Loucy (cell line): ENCODE measurements around the gene EHBP1L1.

Experiments used
- H2AFZ ChIP-seq: fragments of 200-600 bp; sonication (generic); 2 replicates; pipeline ENCODE4 v1.6.0; 2016; ENCODE audit warnings: antibody characterized with exemption, mild to moderate bottlenecking, low read length, moderate library complexity
- H3F3A ChIP-seq: fragments of 200-600 bp; 2 replicates; pipeline ENCODE4 v1.6.0; 2016; ENCODE audit warnings: antibody characterized with exemption, low read depth, mild to moderate bottlenecking
- H3K27me3 ChIP-seq: fragments of 200-600 bp; sonication (generic); 2 replicates; pipeline ENCODE4 v1.6.1; 2014; ENCODE audit warnings: low read length, mild to moderate bottlenecking; ENCODE audit not compliant: insufficient read depth, poor library complexity, severe bottlenecking
- H3K36me3 ChIP-seq: fragments of 200-600 bp; sonication (generic); 2 replicates; pipeline ENCODE4 v1.6.1; 2016; ENCODE audit warnings: low read length; ENCODE audit not compliant: insufficient read depth
- H3K4me1 ChIP-seq: fragments of 200-600 bp; sonication (generic); 2 replicates; pipeline ENCODE4 v1.5.1; 2014; ENCODE audit warnings: low read length, mild to moderate bottlenecking; ENCODE audit not compliant: insufficient read depth, poor library complexity, severe bottlenecking
- H3K4me2 ChIP-seq: fragments of 200-600 bp; sonication (generic); 2 replicates; pipeline ENCODE4 v1.6.0; 2014; ENCODE audit warnings: antibody characterized with exemption, low read length, low read depth, mild to moderate bottlenecking; ENCODE audit not compliant: poor library complexity, severe bottlenecking
- H3K4me3 ChIP-seq: fragments of 200-600 bp; sonication (generic); 2 replicates; pipeline ENCODE4 v1.5.1; 2014; ENCODE audit warnings: low read length, mild to moderate bottlenecking, mixed read lengths; ENCODE audit not compliant: poor library complexity, severe bottlenecking
- H3K79me2 ChIP-seq: fragments of 200-600 bp; sonication (generic); 2 replicates; pipeline ENCODE4 v1.6.1; 2014; ENCODE audit warnings: low read length; ENCODE audit not compliant: insufficient read depth
- H3K9ac ChIP-seq: fragments of 200-600 bp; sonication (generic); 2 replicates; pipeline ENCODE4 v1.6.0; 2014; ENCODE audit warnings: mild to moderate bottlenecking, low read depth, low read length, moderate library complexity; ENCODE audit not compliant: poor library complexity, severe bottlenecking
- H3K9me2 ChIP-seq: fragments of 200-600 bp; sonication (generic); replicated peaks from 2 replicates; pipeline ENCODE4 v1.6.1; 2016; ENCODE audit warnings: low read depth, low read length, mixed read lengths
- H3K9me3 ChIP-seq: fragments of 200-600 bp; sonication (generic); 2 replicates; pipeline ENCODE4 v1.6.1; 2014; ENCODE audit warnings: mild to moderate bottlenecking, antibody characterized with exemption, low read length, low read depth; ENCODE audit not compliant: insufficient read depth
- H4K20me1 ChIP-seq: fragments of 200-600 bp; sonication (generic); 2 replicates; pipeline ENCODE4 v1.6.0; 2014; ENCODE audit warnings: antibody characterized with exemption, low read length, mild to moderate bottlenecking; ENCODE audit not compliant: insufficient read depth, poor library complexity, severe bottlenecking
- EZH2phosphoT487 ChIP-seq: fragments of 200-600 bp; IDR thresholded peaks from 2 replicates; pipeline ENCODE4 v1.6.1; 2018; ENCODE audit warnings: antibody characterized with exemption, mild to moderate bottlenecking, moderate library complexity, borderline replicate concordance
- TF ChIP-seq, protein P1 (sequence below): fragments of 200-600 bp; sonication (generic); conservative IDR thresholded peaks from 2 replicates; pipeline ENCODE4 v1.5.1; 2014; ENCODE audit warnings: mild to moderate bottlenecking, antibody characterized with exemption, low read length

Gene EHBP1L1

DNA sequence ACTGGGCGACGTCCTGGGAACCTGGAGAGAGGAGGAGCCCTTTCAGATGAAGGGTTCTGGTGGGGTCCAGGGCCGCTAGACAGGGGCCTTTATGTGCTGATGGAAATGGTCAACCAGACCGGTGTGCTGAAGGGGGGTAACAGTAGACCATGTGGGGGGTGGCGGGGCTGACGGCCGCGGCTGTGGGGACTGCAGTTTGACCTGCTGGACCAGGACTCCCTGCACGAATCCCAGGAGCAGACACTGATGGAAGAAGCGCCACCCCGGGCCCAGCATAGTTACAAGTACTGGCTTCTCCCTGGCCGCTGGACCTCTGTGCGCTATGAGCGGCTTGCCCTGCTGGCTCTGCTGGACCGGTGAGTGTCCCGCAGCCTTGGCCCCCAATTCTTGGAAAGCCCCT lies 46.2 kb downstream of the EHBP1L1 start:
- H4K20me1 ChIP-seq: peaks cover 20% of the 10 kb centered on the region
- peaks cover 4% of the 10 kb centered on the region for H3K4me1 ChIP-seq
- no peaks in the 10 kb centered on the region for H3K27me3 ChIP-seq
- no peak overlapping the region for H3K4me2 ChIP-seq
- peaks cover 53% of the 10 kb centered on the region; the same call in 1 of the 2 replicates for H3K36me3 ChIP-seq
- TF ChIP-seq, protein P1, sequence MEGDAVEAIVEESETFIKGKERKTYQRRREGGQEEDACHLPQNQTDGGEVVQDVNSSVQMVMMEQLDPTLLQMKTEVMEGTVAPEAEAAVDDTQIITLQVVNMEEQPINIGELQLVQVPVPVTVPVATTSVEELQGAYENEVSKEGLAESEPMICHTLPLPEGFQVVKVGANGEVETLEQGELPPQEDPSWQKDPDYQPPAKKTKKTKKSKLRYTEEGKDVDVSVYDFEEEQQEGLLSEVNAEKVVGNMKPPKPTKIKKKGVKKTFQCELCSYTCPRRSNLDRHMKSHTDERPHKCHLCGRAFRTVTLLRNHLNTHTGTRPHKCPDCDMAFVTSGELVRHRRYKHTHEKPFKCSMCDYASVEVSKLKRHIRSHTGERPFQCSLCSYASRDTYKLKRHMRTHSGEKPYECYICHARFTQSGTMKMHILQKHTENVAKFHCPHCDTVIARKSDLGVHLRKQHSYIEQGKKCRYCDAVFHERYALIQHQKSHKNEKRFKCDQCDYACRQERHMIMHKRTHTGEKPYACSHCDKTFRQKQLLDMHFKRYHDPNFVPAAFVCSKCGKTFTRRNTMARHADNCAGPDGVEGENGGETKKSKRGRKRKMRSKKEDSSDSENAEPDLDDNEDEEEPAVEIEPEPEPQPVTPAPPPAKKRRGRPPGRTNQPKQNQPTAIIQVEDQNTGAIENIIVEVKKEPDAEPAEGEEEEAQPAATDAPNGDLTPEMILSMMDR: no peak
- TF ChIP-seq EZH2phosphoT487: no peak
- no peak overlapping the region for H3K4me3 ChIP-seq
- H2AFZ ChIP-seq: no peak overlapping the region
- H3K9me2 ChIP-seq: no peaks in the 10 kb centered on the region
- H3K9ac ChIP-seq: no peak overlapping the region
- H3K9me3 ChIP-seq: no peaks in the 10 kb centered on the region
- peaks cover 39% of the 10 kb centered on the region for H3K79me2 ChIP-seq
- H3F3A ChIP-seq: no peaks in the 10 kb centered on the region

DNA sequence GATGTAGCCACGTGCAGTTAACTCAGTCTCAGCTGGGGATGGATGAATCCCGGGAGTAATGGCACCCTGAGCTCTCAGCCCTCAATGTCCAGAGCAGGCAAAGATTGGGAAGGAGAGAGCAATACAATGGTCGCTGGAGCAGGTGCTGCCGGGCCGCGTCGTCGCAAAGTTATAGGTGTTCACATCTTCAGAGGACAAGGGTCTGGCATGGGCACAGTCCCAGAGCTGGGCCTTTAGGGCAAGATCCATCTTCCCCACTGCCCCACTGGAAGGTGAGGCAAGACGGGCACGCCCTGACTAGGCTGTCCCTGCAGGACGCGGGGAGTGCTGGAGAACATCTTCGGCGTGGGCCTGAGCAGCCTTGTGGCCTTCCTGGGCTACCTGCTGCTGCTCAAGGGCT lies 47.3 kb downstream of the EHBP1L1 start:
- H2AFZ ChIP-seq: no peak overlapping the region
- no peaks in the 10 kb centered on the region for H3F3A ChIP-seq
- no peaks in the 10 kb centered on the region for H3K9me2 ChIP-seq
- H3K9ac ChIP-seq: no peak overlapping the region
- no peaks in the 10 kb centered on the region for H3K27me3 ChIP-seq
- H3K9me3 ChIP-seq: no peaks in the 10 kb centered on the region
- H3K4me1 ChIP-seq: no peaks in the 10 kb centered on the region
- no peak overlapping the region for H3K4me2 ChIP-seq
- peaks cover 9% of the 10 kb centered on the region for H4K20me1 ChIP-seq
- peaks cover 59% of the 10 kb centered on the region; the same call in 1 of the 2 replicates for H3K36me3 ChIP-seq
- H3K79me2 ChIP-seq: peaks cover 27% of the 10 kb centered on the region; the same call in 1 of the 2 replicates
- no peak overlapping the region for H3K4me3 ChIP-seq
- no peak for TF ChIP-seq EZH2phosphoT487
- TF ChIP-seq, protein P1: no peak

DNA sequence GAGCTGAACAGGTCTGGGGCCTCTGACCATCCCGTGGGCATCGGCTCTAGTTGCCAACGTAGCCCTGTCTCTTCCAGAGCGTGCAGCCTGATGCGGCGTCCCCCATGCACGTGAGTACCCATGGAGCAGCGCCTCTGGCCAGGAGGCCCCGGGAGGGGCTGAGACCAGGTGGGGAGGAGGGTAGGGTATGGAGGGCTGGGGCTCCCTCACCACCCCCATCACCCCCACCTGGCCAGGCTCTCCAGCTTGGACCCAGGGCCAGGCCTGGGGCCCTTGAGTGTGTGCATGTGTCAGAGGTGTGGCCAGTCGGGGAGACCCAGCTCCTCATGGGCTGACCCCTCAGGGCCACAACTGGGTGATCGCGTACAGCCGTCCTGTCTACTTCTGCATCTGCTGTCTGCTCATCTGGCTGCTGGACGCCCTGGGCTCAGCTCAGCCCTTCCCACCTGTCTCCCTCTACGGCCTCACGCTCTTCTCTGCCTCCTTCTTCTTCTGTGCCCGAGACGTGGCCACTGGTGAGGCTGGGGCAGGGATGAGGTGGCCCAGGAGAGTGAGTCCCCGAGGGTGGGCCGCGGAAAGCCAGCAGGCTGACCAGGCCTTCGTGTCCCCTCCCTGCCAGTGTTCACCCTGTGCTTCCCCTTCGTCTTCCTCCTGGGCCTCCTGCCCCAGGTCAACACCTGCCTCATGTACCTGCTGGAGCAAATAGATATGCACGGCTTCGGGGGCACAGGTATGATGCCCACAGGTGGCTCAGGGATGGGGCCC lies 48.2 kb downstream of the EHBP1L1 start:
- H3K36me3 ChIP-seq: peaks cover 58% of the 10 kb centered on the region; the same call in 1 of the 2 replicates
- H3K9ac ChIP-seq: no peak overlapping the region
- no peaks in the 10 kb centered on the region for H3K27me3 ChIP-seq
- TF ChIP-seq, protein P1: no peak
- TF ChIP-seq EZH2phosphoT487: no peak
- peaks cover 18% of the 10 kb centered on the region; the same call in 1 of the 2 replicates for H3K79me2 ChIP-seq
- no peak overlapping the region for H3K4me3 ChIP-seq
- H3K9me2 ChIP-seq: no peaks in the 10 kb centered on the region
- H3F3A ChIP-seq: no peaks in the 10 kb centered on the region
- no peak overlapping the region for H2AFZ ChIP-seq
- peaks cover under 1% of the 10 kb centered on the region for H4K20me1 ChIP-seq
- no peak overlapping the region for H3K4me2 ChIP-seq
- no peaks in the 10 kb centered on the region for H3K4me1 ChIP-seq
- no peaks in the 10 kb centered on the region for H3K9me3 ChIP-seq
